ENCODE results near the gene NT5DC1.

GRCh38 chr6:116057766-116058165 lies 42.9 kb upstream of the NT5DC1 start:
- TF ChIP-seq, protein P1, sequence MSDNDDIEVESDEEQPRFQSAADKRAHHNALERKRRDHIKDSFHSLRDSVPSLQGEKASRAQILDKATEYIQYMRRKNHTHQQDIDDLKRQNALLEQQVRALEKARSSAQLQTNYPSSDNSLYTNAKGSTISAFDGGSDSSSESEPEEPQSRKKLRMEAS (IDR thresholded peaks at IDR 0.05), result no peak
- TF ChIP-seq TCF7L2 (IDR thresholded peaks at IDR 0.05; ENCODE audit: borderline replicate concordance, extremely low read depth, insufficient read depth, insufficient read length) (no peak), RAD21 (IDR thresholded peaks at IDR 0.05; ENCODE audit: low read depth) (no peak), EZH2phosphoT487 (IDR thresholded peaks at IDR 0.05; ENCODE audit: borderline replicate concordance) (no peak), CTCF (IDR thresholded peaks at IDR 0.05 in 2 of 3, conservative IDR thresholded peaks at IDR 0.05 in 1 of 3; ENCODE audit: borderline replicate concordance in 1 of 3, insufficient read depth in 1 of 3, low read depth in 2 of 3, low read length in 2 of 3) (no peak), SIN3A (IDR thresholded peaks at IDR 0.05; ENCODE audit: low read depth) (no peak), POLR2AphosphoS5 (IDR thresholded peaks at IDR 0.05; ENCODE audit: low read depth, low read length) (no peak), POLR2A (IDR thresholded peaks at IDR 0.05; ENCODE audit: borderline replicate concordance, extremely low read depth, insufficient read depth, insufficient read length) (no peak), EZH2 (IDR thresholded peaks at IDR 0.05) (no peak), YY1 (IDR thresholded peaks at IDR 0.05; ENCODE audit: extremely low read depth, insufficient replicate concordance, low read depth, low read length) (no peak), SRF (IDR thresholded peaks at IDR 0.05; ENCODE audit: low read depth) (no peak), SP1 (IDR thresholded peaks at IDR 0.05; ENCODE audit: low read depth) (no peak)
- TF ChIP-seq, protein P2, sequence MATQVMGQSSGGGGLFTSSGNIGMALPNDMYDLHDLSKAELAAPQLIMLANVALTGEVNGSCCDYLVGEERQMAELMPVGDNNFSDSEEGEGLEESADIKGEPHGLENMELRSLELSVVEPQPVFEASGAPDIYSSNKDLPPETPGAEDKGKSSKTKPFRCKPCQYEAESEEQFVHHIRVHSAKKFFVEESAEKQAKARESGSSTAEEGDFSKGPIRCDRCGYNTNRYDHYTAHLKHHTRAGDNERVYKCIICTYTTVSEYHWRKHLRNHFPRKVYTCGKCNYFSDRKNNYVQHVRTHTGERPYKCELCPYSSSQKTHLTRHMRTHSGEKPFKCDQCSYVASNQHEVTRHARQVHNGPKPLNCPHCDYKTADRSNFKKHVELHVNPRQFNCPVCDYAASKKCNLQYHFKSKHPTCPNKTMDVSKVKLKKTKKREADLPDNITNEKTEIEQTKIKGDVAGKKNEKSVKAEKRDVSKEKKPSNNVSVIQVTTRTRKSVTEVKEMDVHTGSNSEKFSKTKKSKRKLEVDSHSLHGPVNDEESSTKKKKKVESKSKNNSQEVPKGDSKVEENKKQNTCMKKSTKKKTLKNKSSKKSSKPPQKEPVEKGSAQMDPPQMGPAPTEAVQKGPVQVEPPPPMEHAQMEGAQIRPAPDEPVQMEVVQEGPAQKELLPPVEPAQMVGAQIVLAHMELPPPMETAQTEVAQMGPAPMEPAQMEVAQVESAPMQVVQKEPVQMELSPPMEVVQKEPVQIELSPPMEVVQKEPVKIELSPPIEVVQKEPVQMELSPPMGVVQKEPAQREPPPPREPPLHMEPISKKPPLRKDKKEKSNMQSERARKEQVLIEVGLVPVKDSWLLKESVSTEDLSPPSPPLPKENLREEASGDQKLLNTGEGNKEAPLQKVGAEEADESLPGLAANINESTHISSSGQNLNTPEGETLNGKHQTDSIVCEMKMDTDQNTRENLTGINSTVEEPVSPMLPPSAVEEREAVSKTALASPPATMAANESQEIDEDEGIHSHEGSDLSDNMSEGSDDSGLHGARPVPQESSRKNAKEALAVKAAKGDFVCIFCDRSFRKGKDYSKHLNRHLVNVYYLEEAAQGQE (IDR thresholded peaks at IDR 0.05; ENCODE audit: low read depth), result no peak
- TF ChIP-seq, protein P3, sequence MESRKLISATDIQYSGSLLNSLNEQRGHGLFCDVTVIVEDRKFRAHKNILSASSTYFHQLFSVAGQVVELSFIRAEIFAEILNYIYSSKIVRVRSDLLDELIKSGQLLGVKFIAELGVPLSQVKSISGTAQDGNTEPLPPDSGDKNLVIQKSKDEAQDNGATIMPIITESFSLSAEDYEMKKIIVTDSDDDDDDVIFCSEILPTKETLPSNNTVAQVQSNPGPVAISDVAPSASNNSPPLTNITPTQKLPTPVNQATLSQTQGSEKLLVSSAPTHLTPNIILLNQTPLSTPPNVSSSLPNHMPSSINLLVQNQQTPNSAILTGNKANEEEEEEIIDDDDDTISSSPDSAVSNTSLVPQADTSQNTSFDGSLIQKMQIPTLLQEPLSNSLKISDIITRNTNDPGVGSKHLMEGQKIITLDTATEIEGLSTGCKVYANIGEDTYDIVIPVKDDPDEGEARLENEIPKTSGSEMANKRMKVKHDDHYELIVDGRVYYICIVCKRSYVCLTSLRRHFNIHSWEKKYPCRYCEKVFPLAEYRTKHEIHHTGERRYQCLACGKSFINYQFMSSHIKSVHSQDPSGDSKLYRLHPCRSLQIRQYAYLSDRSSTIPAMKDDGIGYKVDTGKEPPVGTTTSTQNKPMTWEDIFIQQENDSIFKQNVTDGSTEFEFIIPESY (IDR thresholded peaks at IDR 0.05; ENCODE audit: extremely low read depth, insufficient replicate concordance, low read length), result no peak
